ENCODE data around the gene PDHX.

GRCh38 chr11:35045236-35045820 is 128.9 kb downstream of the PDHX start:
- TF ChIP-seq EZH2 (IDR thresholded peaks at IDR 0.05) (no peak), POLR2AphosphoS5 (IDR thresholded peaks at IDR 0.05; ENCODE audit: borderline replicate concordance, low read depth, low read length) (no peak), FOXP2 (optimal IDR thresholded peaks at IDR 0.05; ENCODE audit: control extremely low read depth, extremely low read length, insufficient read depth) (no peak)

Data from SK-N-MC (cell line).